HG02678 (cell line): ENCODE results near the gene ATE1.

Experiments used
- ATAC-seq: cut with Tn5 transposase; IDR thresholded peaks from one replicate; pipeline ENCODE4 v1.9.1; 2021; ENCODE audit warnings: mild to moderate bottlenecking, moderate library complexity; ENCODE audit not compliant: unreplicated experiment

Gene ATE1

DNA sequence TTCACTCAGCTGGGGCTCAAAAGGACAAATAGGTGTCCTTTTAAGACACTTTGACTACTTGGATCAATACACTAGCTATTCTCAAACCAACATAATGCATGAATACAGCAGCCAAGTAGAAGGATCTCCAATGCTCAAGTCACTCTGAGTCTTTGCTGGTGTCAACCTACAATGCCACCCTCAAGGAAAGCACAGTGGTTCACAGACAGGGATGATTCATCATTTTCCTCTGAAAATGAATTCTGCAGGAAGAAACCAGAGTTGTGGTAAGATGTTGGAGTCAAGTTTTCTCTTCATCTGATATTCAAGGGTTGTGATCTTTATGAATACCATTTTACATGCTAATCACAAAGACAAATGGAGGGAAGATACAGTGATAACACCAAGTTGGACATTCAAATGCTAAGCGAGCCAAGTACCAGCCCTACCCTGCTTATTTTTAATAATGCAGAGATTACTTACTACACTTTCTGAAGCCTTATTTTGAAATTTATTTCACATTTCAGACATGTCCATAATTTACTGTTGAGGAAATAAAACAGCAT is 186.5 kb downstream of the ATE1 start:
- no peak for ATAC-seq

DNA sequence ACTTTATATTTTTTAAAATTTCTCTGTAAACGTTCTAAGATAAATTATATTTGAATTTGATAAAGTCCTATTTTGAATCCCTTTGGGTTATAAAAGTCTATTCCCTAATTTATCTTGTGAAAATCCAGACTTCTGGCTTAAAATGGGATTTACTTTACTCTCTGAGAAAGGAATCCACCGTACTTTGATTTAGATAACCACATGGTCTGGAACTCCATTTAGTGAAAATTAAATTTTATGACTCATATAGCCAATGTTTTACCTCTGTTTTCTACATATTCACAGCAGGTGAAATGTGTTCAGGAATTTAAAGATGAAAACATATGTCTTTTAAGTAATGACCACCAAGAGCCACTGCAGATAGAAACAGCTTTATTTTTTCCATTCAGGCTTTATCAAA is 187.8 kb downstream of the ATE1 start:
- ATAC-seq, result no peak

DNA sequence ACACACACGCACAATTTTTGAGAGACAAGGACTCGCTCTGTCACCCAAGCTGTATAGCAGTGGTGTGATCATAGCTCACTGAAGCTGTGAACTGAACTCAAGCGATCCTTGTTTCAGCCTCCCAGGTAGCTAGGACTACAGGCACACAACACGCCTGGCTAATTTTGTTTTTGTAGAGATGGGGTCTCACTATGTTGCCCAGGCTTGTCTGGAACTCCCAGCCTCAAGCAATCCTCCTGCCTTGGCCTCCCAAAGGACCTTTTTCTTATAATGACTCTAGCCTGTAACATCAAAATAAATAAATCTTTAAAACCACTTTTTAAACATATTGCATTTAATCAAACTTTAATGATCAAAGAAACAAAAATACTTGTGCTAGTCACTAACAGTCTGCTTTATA is 188.7 kb downstream of the ATE1 start:
- no peak for ATAC-seq

DNA sequence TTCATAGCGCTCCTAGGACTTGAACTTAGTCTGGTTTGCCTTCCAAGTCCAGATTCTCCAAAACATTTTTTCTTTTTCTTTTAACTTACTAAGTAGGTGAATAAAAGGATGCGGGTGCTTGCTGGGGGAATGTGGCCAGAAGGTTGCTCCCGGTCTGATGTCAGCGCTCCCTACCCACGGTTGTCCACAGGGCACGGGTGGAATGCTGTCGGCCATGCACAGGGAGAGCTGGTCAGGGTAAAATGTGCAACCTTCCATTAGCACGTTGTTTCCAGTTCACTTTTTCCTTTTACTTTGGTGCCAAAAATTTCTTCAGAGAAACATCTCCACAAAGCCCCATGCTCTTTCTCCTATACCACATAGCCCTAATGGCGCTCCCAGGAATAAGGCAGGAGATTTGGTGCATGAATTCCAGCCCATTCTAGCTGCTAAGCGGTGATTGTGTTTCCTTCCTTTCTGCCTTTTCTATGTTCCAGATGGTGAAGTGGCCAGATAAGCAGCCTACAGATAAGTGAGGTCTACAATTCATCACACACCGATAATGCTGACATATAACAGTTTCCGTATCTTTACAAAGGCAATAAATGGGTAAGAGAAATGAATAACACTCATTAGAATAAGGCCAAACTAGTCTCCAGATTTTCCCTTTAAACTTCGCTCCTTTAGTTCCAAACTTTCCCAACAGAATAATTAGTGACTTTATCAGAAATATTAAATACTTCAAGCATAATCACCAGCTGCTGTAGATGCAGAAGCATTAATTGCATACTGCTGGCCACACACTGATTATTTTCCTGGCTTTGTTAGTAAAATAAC is 191.3 kb downstream of the ATE1 start:
- ATAC-seq, result no peak

DNA sequence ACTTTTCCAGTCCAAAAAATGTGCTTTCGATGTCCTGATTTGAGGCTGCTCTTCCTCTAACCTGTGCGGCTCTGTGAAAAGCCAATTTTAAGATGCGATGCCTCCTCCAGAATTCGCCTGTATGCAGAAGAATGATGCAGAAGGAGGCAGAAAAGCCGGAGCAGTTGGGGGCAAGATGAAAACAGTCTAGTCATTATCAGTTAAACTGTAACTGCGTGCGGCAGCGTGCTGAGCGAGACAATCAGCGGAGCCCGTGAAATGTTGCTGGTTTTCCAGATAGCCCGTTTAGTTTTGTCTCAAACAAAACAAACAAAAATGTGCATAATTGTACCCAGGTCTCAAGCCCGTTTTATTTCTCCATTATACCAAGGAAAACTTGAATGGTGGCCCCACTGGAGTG is 192.6 kb downstream of the ATE1 start:
- ATAC-seq, result no peak

DNA sequence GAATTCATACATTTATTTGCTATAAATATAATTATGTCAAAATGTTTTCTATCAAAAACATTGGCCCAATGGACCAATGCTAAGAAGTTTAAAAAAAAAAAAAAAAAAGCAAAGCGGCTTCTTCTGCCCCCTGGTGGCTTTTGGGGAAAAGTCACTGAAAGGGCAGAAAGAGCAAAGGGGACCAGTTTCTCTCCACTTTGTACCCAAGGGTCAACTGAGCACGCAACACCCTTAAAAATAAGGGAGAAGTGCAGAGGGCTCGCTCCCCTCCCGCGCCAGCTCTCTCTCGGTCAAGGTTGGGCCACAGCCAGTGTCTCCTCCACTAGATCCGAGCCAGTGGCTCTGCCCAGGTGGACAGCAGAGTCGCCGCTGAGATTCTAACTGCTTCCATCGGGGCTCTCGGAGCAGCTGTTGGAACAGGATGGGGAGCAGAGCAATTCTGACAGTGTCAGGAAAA is 193.2 kb downstream of the ATE1 start:
- no peak for ATAC-seq

DNA sequence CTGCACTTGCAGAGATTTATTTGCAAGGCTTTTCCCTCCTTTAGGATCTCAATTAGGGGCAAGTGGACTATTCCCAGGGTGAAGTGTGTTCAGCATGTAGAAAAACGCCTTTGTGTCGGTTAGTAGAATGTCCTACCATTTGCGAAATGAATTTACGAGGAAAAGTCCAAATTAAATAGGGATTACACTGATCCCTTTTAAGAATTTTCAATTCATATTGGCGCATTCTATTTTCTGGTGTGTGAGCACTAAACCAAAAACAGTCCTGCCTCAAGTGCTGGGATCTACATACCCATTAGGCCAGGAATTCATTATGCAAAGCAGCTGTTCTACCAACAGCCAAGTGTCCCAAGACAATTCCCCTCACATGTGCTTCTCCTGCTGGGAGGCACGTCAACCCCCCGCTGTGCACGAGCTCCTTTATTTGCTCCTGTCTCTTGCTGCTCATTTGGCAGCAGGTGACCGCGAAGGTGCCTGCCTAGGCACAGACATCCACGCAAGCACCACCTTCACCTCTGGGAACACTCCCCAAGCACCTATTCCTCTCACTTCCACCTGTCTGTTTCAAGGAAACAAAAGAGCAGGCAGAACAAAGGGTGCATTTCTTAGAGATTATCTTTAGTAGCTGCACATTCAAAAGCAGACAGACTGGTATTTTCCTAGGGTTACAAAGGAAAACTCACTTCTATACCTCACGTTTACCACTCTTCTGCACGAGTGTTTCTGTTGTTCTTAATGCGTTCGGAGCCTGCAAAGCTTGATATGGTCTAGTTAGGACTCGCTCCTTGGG is 195.0 kb downstream of the ATE1 start:
- no peak for ATAC-seq

DNA sequence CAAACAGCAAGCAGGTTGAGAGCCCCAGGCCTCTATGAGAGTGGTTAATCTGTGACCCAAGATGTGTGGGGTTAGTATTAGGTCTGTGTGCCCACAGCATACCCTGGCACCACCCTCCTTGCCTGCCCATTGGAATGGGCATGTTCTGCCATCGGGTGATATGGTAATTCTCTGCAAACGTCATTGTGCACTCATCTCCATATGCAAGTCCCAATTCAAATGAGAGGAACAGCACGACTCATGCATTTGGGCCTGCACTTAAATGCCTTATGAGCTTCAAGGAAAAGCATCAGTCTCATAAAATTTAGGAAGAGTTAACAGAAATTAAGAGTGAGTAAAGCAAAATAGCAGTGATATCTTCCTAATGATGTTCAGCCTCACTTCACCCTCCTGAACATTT is 195.7 kb downstream of the ATE1 start:
- no peak for ATAC-seq

DNA sequence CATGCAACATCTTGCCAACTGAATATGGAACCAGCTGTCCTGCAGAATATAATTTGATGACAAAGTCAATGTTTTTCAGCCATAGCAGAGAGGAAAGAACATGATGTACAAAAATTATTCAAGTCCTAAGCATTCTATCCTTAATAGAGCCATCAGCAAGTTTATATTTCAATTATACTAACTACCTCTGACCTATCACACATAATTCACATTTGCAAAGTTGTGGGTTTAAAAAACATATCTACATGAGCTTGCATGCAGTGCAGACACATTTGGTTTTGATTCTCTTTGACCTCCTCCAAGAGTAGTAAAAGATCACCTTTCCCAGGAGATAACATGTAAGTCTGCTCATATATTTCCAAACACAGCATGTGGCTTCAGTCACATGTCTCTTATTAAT is 203.5 kb downstream of the ATE1 start:
- ATAC-seq, result no peak

DNA sequence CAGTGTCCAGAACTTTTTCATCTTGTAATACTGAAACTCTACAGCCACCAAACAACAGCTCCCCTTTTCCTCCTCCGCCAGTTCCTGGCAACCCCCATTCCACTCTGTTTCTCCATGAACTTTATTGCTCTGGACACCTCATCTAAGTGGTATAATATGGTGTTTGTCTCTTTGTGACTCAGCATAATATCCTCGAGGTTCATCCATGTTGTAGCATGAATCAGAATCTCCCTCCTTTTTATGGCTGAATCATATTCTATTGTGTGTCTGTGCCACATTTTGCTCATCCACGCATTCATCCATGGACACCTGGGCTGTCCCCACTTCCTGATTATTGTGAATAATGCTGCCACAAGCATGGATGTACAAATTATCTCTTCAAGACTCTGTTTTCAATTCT is 205.2 kb downstream of the ATE1 start:
- ATAC-seq, result no peak

DNA sequence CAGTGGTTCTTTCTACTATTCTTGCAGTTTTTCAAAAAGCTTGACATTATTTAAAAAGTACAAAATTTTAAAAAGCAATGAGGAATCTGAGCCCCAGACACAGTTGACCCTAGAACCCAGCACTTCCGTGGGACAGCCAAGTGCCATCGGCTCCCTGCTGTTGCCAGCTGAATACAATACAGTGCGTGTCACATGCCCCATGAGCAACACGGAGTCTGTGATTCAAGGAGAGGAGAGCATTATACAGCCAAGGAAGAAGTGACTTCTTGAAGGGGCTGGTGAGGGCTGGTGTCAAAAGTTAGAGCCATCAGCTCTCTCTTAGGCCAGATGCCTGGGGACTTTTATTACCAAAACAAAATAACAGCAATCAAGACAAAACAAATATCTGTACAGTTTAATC is 206.6 kb downstream of the ATE1 start:
- ATAC-seq, result no peak

DNA sequence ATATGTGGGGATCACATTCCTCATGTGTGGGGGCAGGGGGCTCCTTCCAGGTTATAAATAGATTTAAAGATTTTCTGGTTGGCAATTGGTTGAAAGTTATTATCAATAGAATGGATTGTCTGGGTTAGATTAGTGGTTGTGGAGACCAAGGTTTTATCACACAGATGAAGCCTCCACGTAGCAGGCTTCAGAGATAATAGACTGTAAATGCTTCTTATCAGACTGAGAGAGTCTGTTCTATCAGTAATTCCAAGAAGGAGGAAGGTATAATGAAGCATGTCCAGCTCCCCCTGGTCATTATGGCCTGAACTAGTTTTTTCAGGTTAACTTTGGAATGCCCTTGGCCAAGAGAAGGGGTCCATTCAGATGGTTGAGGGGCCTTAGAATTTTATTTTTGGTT is 211.9 kb downstream of the ATE1 start:
- no peak for ATAC-seq

DNA sequence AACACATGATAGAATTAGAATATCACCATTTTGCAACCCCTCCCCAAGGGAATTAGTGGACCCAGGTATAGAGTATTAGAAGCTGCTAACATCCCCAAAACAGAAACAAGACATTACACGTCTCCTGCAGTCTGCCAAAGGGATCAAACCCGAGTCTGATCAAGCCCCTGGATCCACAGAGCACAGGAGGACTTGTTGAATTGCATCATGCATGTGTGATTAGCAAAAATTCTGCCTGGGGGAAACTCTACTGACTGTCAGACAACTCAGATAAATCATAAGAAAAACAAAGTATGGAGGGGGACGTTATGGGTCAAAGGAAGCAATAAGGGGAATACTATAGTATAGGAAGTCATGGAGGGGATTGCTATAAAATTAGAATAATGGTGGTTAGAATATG is 212.8 kb downstream of the ATE1 start:
- no peak for ATAC-seq

DNA sequence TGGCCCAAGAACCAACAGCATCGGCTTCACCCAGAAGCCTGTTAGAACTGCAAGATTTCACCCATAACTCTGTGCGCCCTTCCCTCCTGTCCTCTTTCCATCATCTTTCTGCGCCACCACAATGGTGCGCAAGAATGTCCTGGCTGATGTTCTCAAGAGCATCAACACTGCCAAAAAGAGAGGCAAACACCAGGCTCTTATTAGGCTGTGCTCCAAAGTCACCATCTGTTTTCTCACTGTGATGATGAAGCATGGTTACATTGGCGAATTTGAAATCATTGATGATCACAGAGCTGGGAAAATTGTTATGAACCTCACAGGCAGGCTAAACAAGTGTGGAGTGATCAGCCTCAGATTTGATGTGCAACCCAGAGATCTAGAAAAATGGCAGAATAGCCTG is 214.3 kb downstream of the ATE1 start:
- ATAC-seq, result no peak

DNA sequence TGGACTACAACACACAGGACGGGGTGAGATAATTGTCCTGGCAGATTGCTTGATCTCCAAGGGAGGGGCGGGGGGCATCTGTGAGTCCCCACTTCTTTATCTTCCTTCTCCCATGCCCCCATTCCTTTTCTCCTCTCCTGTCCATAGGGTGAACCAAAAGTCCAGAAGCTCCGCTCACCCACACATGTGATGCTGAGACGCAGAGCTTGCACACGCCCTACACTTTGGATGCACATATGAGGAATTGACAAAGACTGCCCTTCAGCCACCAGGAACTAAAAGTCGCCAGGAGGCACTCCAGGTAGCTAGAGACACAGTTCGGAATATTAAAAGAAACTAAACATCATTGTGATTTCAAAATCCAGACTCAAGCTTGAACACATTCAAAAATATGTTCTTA is 216.9 kb downstream of the ATE1 start:
- no peak for ATAC-seq

DNA sequence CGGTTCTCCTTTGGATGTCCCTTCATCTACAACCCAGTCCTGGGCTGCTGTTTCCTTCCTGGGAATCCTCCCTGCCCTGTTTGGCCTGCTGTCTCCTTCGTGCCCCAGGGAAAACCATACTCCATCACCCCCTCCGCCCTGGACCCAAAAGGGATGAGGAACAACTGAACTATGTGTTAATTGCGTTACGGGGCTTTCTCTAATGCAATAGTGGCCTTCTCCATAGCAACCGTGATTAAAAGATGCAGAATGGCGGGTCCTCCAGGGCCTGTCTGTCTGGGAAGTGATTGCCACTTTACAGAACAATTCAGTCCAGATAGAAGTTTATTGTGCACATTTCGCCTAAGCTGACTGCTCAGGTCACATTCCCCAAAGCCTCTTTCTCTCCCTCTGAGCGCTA is 217.6 kb downstream of the ATE1 start:
- ATAC-seq, result no peak

DNA sequence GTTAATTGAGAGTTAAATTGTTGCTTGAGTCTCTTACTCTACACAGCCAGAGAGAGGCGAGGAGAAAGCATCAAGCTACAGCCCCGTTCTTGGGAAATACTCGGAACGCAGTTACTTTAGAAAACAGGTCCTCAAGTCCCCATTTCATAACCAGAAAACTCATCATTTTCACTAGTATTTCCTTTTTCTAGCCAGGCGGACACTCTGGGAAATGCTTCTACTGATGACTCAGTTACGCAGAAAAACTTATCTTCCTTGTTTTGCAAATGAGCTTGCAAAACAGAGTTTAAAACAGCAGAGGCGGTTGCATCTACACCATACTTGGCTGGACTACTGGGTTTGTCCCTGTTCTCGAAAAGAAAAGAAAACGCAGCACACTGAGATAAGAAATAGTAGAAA is 218.2 kb downstream of the ATE1 start:
- ATAC-seq, result no peak

DNA sequence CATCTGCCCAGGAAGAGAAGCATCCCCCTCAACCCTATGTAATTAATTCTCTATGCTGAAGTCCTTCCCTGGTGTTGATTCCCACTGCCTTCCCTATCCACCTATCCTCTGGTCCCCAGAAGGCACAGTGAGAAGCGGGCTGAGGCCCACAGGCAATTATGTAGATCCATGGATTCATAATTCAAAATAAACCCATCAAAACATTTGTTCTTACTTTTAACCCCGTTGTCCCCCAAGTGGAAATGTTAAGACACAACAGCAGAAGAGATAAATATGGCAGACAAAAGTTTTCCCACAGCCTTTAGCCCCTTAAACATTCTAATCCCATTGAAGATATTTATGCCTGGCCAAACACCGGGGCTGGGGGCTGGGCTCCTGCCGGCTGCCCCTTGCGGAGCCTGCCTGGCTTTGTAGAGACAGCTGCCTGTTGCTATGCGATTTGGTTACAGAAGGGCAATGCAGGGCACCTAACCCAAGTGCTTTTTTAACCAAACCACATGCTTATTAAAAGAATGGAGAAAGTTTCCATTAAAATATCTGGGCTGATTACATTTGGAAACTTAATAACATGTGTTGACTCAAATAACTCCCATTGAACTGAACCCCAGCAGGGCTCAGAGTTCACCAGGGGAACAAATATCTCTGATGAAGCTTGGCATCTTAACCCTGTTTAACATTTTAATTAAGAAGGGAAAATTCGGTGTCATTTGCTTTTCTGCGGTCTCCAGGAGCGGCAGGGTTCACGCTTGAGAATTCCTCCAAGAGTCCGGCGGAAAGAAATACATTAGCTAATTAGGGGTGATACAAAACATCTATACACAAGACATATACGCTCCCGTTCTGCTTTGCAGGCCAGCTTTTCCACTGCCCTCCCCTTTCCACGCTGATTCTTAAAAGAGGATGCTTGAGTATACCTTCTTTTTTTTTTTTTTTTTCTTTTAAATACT is 218.8 kb downstream of the ATE1 start:
- no peak for ATAC-seq

DNA sequence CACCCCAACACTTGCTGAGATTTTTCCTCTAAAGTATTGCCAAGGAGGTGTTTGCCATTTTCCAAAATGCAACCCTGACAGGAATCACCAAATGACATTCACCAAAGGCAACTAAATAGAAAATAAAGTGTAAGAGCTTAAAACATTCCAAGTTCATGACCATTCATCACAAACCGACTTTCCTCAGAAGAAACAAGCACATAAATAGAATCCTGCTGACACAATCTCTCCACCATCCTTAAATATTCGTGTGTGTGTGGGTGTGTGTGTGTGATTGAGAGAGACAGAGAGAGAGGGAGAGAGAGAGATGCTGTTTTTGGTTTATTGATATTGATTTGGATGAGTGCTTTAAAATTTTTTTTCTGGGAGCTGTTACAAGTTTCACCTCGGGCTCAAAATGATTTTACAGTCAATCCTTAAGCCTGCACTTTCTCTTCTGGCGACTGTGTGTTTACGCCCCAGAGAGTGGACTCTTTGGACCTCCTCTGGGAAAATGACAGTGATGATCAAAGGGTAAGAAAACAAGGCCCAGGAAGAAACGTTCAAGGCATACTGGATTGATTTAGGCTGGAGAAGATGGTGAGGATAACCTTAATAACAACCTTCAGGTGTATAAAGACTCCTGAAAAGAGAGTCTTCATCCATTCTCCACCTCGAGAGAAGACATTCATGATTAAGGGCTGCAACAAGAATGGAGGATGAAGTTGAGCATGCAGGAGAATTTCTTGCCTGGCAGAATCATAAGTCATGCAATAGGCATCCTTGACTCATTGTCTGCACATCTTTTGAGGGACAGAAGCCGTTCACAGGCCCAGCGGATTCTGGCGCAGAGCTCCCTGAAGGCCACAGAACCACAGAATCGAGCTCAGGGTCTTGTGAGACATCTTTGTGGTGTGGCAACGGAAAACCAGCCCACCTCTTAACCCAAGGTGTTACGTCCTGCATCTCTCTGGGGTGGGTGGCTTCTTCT is 225.2 kb downstream of the ATE1 start:
- no peak for ATAC-seq

DNA sequence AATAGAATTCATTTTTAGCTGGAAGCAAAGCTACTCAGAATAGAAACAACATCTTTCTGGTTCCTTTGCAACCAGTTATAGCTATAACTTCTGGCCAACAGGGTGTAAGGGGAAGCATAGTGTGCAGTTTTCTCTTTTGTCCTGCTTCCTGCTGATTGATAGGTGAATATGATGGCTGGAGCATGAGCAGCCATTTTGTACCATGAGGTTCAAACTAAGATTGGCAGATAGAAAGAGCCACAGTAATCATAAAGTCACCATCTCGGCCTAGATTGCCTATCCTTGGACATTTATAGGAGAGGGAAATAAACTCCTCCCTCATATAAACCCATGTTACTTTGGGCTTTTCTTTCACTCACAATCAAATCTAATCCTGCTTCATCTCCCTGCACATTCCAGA is 227.4 kb downstream of the ATE1 start:
- no peak for ATAC-seq
